ENCODE measurements around the gene NPC2. TPM values are rescaled to one million over a fixed set of nuclear protein-coding genes. Genes with fewer than 3 reads are reported as not detected.

The NPC2 gene
- total RNA-seq, 1 donor from 2014 or later, result 178 TPM

DNA sequence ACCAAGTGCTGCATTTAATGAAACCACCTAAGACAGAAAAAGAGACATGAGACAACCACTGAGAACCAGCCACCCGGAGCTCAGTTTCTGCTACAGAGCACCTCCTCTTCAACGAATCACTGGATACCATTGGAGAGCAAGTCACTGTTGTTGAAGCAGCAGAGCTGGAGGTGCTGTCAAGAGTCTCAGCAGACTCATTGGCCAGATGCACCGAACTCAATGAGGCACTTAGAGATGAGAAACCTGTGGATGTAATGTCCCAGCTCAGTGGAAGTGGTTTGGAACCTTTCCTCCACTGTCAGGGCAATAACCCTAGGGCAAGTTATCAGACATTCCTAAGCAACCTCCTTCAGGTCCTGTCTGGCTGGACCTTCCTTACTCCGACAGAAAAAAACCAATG is 13.1 kb downstream of the NPC2 start:
- TF ChIP-seq, protein P1, sequence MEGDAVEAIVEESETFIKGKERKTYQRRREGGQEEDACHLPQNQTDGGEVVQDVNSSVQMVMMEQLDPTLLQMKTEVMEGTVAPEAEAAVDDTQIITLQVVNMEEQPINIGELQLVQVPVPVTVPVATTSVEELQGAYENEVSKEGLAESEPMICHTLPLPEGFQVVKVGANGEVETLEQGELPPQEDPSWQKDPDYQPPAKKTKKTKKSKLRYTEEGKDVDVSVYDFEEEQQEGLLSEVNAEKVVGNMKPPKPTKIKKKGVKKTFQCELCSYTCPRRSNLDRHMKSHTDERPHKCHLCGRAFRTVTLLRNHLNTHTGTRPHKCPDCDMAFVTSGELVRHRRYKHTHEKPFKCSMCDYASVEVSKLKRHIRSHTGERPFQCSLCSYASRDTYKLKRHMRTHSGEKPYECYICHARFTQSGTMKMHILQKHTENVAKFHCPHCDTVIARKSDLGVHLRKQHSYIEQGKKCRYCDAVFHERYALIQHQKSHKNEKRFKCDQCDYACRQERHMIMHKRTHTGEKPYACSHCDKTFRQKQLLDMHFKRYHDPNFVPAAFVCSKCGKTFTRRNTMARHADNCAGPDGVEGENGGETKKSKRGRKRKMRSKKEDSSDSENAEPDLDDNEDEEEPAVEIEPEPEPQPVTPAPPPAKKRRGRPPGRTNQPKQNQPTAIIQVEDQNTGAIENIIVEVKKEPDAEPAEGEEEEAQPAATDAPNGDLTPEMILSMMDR (IDR thresholded peaks at IDR 0.05; ENCODE audit: unreplicated experiment), result no peak
- DNase-seq (ENCODE audit: low spot score in 2 of 2, unreplicated experiment in 2 of 2), result no peak
- Mint-ChIP-seq H3K36me3 (peaks cover 18% of the 10 kb centered on the region), H3K27ac (no peak overlapping the region), H3K4me1 (no peaks in the 10 kb centered on the region), H3K4me3 (no peak overlapping the region), H3K9me3 (no peaks in the 10 kb centered on the region), H3K27me3 (ENCODE audit: low read depth) (no peaks in the 10 kb centered on the region)

DNA sequence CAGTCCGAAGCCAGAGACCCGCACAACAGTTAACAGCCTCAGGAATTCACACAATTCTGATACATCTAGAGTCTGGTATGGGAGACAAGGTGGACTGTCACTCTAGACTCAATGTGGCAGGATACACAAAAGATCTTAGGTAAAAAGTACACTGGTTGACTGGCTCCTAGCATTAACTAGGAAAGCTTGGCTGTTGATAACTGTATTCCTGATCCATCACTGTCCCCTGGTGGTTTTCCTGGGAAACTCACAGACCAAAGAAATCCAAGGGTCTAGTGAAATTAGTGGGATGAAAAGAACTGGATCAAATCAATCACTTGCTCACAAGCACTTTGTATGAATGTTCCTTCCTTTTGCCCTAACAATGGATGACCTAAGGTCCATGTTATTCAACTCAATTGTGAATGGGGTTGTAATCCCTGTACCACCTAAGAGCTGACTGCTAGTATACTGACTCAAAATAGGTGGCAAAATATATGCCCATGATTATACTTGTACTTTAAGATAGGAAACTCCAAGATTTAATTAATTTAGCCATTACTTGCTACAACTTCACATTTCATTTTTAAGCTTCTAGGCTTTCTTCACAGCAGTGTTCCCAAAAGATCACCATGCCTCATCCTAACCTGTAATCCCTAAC is 14.0 kb downstream of the NPC2 start:
- Mint-ChIP-seq H3K4me1 (no peaks in the 10 kb centered on the region), H3K9me3 (no peaks in the 10 kb centered on the region), H3K27ac (no peak overlapping the region), H3K4me3 (no peak overlapping the region), H3K27me3 (ENCODE audit: low read depth) (no peaks in the 10 kb centered on the region), H3K36me3 (peaks cover 15% of the 10 kb centered on the region)
- no peak for DNase-seq (ENCODE audit: low spot score in 2 of 2, unreplicated experiment in 2 of 2)
- TF ChIP-seq, protein P1 (IDR thresholded peaks at IDR 0.05; ENCODE audit: unreplicated experiment), result peak; percentile 56

DNA sequence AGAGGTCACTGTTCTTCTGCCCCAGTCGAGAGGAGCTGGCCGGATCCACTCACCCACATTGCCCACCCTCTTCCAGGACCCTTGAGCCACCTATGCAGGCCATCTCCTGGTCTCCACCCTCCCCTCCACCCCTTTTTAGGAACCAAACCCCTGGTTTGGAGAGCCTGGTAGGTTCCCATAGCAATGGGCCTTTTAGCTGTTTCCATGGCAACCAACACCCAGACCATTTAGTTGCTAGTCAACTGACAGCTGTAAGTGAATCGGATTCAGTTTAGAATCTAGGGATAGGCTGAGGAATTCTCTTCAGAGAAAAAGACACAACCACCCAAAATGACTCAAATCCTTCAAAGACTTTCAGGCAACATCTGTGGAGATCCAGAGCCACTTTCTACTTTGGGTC is 16.5 kb downstream of the NPC2 start:
- no peak for DNase-seq (ENCODE audit: low spot score in 2 of 2, unreplicated experiment in 2 of 2)

DNA sequence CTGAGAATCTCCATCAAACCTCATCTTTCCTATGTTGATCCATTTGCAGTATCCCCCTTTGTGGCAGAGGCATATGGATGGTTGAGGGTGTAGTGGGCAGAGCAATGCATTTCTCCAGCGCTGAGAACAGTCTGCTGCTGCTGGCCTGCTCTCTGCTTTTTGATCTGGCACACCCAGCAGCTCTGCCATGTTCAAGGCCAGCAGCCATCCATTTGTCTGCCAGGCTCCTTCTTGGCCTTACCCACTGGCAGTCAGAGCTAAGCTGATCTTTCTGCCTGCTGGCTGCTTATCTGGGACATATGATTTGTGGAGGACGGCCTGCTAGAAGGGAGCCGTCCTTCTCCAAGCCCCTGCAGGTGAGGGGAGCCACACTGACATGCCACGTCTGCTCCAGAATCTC is 17.0 kb downstream of the NPC2 start:
- DNase-seq (ENCODE audit: low spot score in 2 of 2, unreplicated experiment in 2 of 2), result no peak
- Mint-ChIP-seq H3K4me3 (no peak overlapping the region), H3K36me3 (peaks cover 33% of the 10 kb centered on the region), H3K4me1 (no peaks in the 10 kb centered on the region), H3K27me3 (ENCODE audit: low read depth) (no peaks in the 10 kb centered on the region), H3K27ac (no peak overlapping the region), H3K9me3 (no peaks in the 10 kb centered on the region)
- TF ChIP-seq, protein P1 (IDR thresholded peaks at IDR 0.05; ENCODE audit: unreplicated experiment), result no peak

More for the DNA sequence above, 16.5 kb downstream of the NPC2 start:
- H3K27me3 Mint-ChIP-seq (ENCODE audit: low read depth), result no peaks in the 10 kb centered on the region
- TF ChIP-seq, protein P1 (IDR thresholded peaks at IDR 0.05; ENCODE audit: unreplicated experiment), result no peak
- no peaks in the 10 kb centered on the region for H3K4me1 Mint-ChIP-seq
- peaks cover 33% of the 10 kb centered on the region for H3K36me3 Mint-ChIP-seq
- no peaks in the 10 kb centered on the region for H3K9me3 Mint-ChIP-seq
- no peak overlapping the region for H3K4me3 Mint-ChIP-seq
- no peak overlapping the region for H3K27ac Mint-ChIP-seq

DNA sequence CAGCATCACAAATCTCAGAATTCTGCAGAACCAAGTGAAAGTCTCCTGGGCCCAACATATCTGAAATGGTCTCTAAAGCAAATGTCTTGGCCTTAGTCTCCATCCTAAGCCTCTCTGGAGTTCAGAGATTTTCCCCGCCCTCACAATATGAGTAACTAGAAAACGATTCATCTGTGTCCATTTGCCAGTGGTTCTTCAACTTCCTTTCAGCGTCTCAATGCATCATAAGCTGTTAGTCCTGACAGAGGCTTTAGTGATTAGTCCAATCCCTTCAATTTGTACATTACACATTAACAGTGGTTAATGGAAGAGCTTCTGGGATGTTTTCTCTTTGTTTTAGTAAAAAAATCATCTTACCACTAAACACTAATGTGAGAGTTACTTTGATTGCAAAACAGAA is 17.4 kb downstream of the NPC2 start:
- peaks cover 30% of the 10 kb centered on the region for H3K36me3 Mint-ChIP-seq
- no peaks in the 10 kb centered on the region for H3K9me3 Mint-ChIP-seq
- no peak overlapping the region for H3K4me3 Mint-ChIP-seq
- H3K4me1 Mint-ChIP-seq, result no peaks in the 10 kb centered on the region
- no peaks in the 10 kb centered on the region for H3K27me3 Mint-ChIP-seq (ENCODE audit: low read depth)
- DNase-seq (ENCODE audit: low spot score in 2 of 2, unreplicated experiment in 2 of 2), result no peak
- no peak overlapping the region for H3K27ac Mint-ChIP-seq
- TF ChIP-seq, protein P1 (IDR thresholded peaks at IDR 0.05; ENCODE audit: unreplicated experiment), result no peak

DNA sequence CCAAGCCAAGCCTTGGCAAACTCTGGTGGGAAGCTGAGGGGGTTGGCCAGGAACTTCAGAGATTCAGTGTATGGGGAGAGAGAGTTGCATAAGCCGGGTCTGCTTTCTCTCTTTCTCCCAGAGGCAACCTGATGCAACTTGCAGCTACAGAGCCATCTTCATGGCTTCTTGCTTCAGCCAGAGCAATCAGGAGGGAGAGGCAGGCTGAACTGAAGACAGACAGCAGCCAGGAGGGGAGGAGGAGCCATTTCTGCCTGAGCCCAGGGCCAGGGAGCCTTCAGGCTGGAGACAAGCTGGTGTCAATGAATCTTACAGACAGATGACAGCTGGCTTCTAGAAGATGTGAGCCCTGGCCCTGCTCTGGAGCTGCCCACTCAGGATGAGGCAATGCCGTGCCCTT is 18.7 kb downstream of the NPC2 start:
- Mint-ChIP-seq H3K4me3 (no peak overlapping the region), H3K4me1 (no peaks in the 10 kb centered on the region), H3K27me3 (ENCODE audit: low read depth) (no peaks in the 10 kb centered on the region), H3K36me3 (peaks cover 22% of the 10 kb centered on the region), H3K27ac (no peak overlapping the region), H3K9me3 (no peaks in the 10 kb centered on the region)
- TF ChIP-seq, protein P1 (IDR thresholded peaks at IDR 0.05; ENCODE audit: unreplicated experiment), result no peak
- no peak for DNase-seq (ENCODE audit: low spot score in 2 of 2, unreplicated experiment in 2 of 2)

Measured in mesothelial cell of epicardium (in vitro differentiated cells).